GM12878 (cell line): ENCODE results near the gene BNC2. TPM values are rescaled to one million over a fixed set of nuclear protein-coding genes. Genes with fewer than 3 reads are reported as not detected.

Experiments used
- ATAC-seq: fragments of 200-7000 bp; cut with Tn5 transposase; 3 replicates; pipeline ENCODE4 v1.9.1; 2020; ENCODE audit warnings: mild to moderate bottlenecking, moderate library complexity
- BruUV-seq: library from RNA; stranded (reverse); fragments of 400-500 nt; replicated peaks from 2 replicates; lab custom pipeline; 2021; lab: Mats Ljungman, UMichigan
- CTCF ChIA-PET: fragments of 300-600 bp; sonication (Branson Sonifier 250); formaldehyde crosslinking; extraction: SDS; loops from one replicate; lab custom pipeline; 2021; ENCODE audit warnings: inconsistent platforms; lab: Yijun Ruan, JAX
- POLR2A ChIA-PET: fragments of 350-600 bp; formaldehyde crosslinking; extraction: SDS; loops from one replicate; lab custom pipeline; 2021; ENCODE audit warnings: inconsistent platforms; lab: Charles Lee
- RAD21 ChIA-PET: fragments of 300-600 bp; sonication (Branson Sonifier 250); formaldehyde crosslinking; loops from one replicate; lab custom pipeline; 2023; ENCODE audit warnings: antibody characterized with exemption; ENCODE audit not compliant: unreplicated experiment; lab: Charles Lee
- SMC1A ChIA-PET: fragments of 300-600 bp; sonication (Branson Sonifier 250); formaldehyde crosslinking; loops from one replicate; lab custom pipeline; 2023; ENCODE audit not compliant: unreplicated experiment, uncharacterized antibody; lab: Charles Lee
- DNase-seq: peaks from one replicate; pipeline ENCODE4 v3.0.0-alpha.2; 2011; ENCODE audit warnings: low read depth, low spot score
- FAIRE-seq: peaks from 3 replicates; lab custom pipeline; 2011; peaks lifted over from hg19 to GRCh38; lab: Jason Lieb, UNC
- H2AFZ ChIP-seq: 2 replicates; pipeline ENCODE4 v1.6.0; 2011; ENCODE audit warnings: low read depth, low read length, control low read depth; ENCODE audit not compliant: control insufficient read depth
- H3K27ac ChIP-seq: 2 replicates; pipeline ENCODE4 v1.5.1; 2011; ENCODE audit warnings: control low read depth; ENCODE audit not compliant: control insufficient read depth, insufficient read depth
- H3K27me3 ChIP-seq, 2 experiments: replicated peaks in 1 of 2; 2 replicates each; pipeline versions ENCODE4 v1.6.0 to v1.6.1; 2011; ENCODE audit warnings: low read length in 1 of 2; ENCODE audit not compliant: control insufficient read depth in 2 of 2, insufficient read depth in 2 of 2
- H3K36me3 ChIP-seq, 2 experiments: 2 replicates each; pipeline ENCODE4 v1.5.1; 2011; ENCODE audit warnings: low read length in 1 of 2; ENCODE audit not compliant: control insufficient read depth in 2 of 2, insufficient read depth in 2 of 2
- H3K4me1 ChIP-seq: 2 replicates; pipeline ENCODE4 v1.6.1; 2011; ENCODE audit warnings: mild to moderate bottlenecking, low read length, moderate library complexity, mixed read lengths; ENCODE audit not compliant: control insufficient read depth, insufficient read depth
- H3K4me2 ChIP-seq: 2 replicates; pipeline ENCODE4 v1.6.0; 2011; ENCODE audit warnings: control low read depth; ENCODE audit not compliant: control insufficient read depth, insufficient read depth
- H3K4me3 ChIP-seq: fragments of 200-600 bp; sonication (generic); 2 replicates; pipeline ENCODE4 v1.5.1; 2016
- H3K79me2 ChIP-seq: 2 replicates; pipeline ENCODE4 v1.6.0; 2011; ENCODE audit warnings: low read length; ENCODE audit not compliant: control insufficient read depth, insufficient read depth
- H3K9ac ChIP-seq: 2 replicates; pipeline ENCODE4 v1.8.0; 2011; ENCODE audit warnings: low read length, control low read depth, mixed read lengths; ENCODE audit not compliant: control insufficient read depth, insufficient read depth
- H3K9me3 ChIP-seq: replicated peaks from 3 replicates; pipeline ENCODE4 v1.5.1; 2011; ENCODE audit warnings: mild to moderate bottlenecking, low read length; ENCODE audit not compliant: control insufficient read depth, insufficient read depth
- H4K20me1 ChIP-seq: 2 replicates; pipeline ENCODE4 v1.6.0; 2011; ENCODE audit not compliant: control insufficient read depth, insufficient read depth
- BCL11A ChIP-seq: IDR thresholded peaks from 2 replicates; pipeline ENCODE4 v1.6.1; 2011; ENCODE audit warnings: low read depth, low read length
- BMI1 ChIP-seq: fragments of 450-650 bp; IDR thresholded peaks from 2 replicates; pipeline ENCODE4 v1.6.1; 2016; ENCODE audit warnings: mild to moderate bottlenecking, moderate library complexity, borderline replicate concordance
- BRCA1 ChIP-seq: IDR thresholded peaks from 2 replicates; pipeline ENCODE4 v1.6.1; 2011; ENCODE audit warnings: low read depth, low read length, improper control_type of control experiment
- CBX5 ChIP-seq: sonication (generic); IDR thresholded peaks from 2 replicates; pipeline ENCODE4 v1.6.1; 2016; ENCODE audit warnings: low read depth, moderate library complexity, mild to moderate bottlenecking, inconsistent platforms
- CEBPB ChIP-seq, 2 experiments: fragments of 150-350 bp in 1 of 2; IDR thresholded peaks; 2 replicates each; pipeline ENCODE4 v1.6.1; 2012 to 2014; ENCODE audit warnings: low read depth in 2 of 2, low read length in 2 of 2, borderline replicate concordance in 1 of 2, inconsistent platforms in 1 of 2
- CHD1 ChIP-seq: IDR thresholded peaks from 2 replicates; pipeline ENCODE4 v1.6.1; 2012; ENCODE audit warnings: low read depth, low read length, improper control_type of control experiment
- FOXK2 ChIP-seq: fragments of 450-650 bp; IDR thresholded peaks from 2 replicates; pipeline ENCODE4 v1.6.1; 2017; ENCODE audit warnings: mild to moderate bottlenecking, moderate library complexity
- HDAC6 ChIP-seq: fragments of 200-600 bp; sonication (generic); IDR thresholded peaks from one replicate; pipeline ENCODE4 v1.8.0; 2017; ENCODE audit warnings: antibody characterized with exemption; ENCODE audit not compliant: unreplicated experiment
- JUND ChIP-seq: IDR thresholded peaks from 2 replicates; pipeline ENCODE4 v1.6.1; 2012; ENCODE audit warnings: low read depth, mild to moderate bottlenecking, low read length, improper control_type of control experiment, moderate library complexity
- NFIC ChIP-seq: IDR thresholded peaks from 2 replicates; pipeline ENCODE4 v1.6.1; 2012; ENCODE audit warnings: low read depth, mild to moderate bottlenecking, inconsistent platforms, low read length, moderate library complexity
- NFXL1 ChIP-seq: fragments of 450-650 bp; IDR thresholded peaks from 2 replicates; pipeline ENCODE4 v1.6.1; 2017; ENCODE audit warnings: antibody characterized with exemption, mild to moderate bottlenecking, borderline replicate concordance
- PAX8 ChIP-seq: fragments of 450-650 bp; IDR thresholded peaks from 2 replicates; pipeline ENCODE4 v1.6.1; 2017; ENCODE audit warnings: mild to moderate bottlenecking, moderate library complexity
- POLR2AphosphoS2 ChIP-seq: IDR thresholded peaks from 2 replicates; pipeline ENCODE4 v1.6.1; 2011; ENCODE audit warnings: low read depth, mild to moderate bottlenecking, low read length, improper control_type of control experiment, moderate library complexity
- RB1 ChIP-seq: fragments of 450-650 bp; formaldehyde crosslinking; IDR thresholded peaks from 2 replicates; pipeline ENCODE4 v1.6.1; 2017; ENCODE audit warnings: mild to moderate bottlenecking, borderline replicate concordance
- SPI1 ChIP-seq: IDR thresholded peaks from 2 replicates; pipeline ENCODE4 v1.6.1; 2011; ENCODE audit warnings: low read depth, mild to moderate bottlenecking, low read length, moderate library complexity, borderline replicate concordance; ENCODE audit not compliant: insufficient read depth
- ZBTB4 ChIP-seq: fragments of 450-650 bp; formaldehyde crosslinking; IDR thresholded peaks from 2 replicates; pipeline ENCODE4 v1.4.0; 2022; ENCODE audit warnings: mild to moderate bottlenecking, moderate library complexity
- ZNF622 ChIP-seq: fragments of 450-650 bp; IDR thresholded peaks from 2 replicates; pipeline ENCODE4 v1.6.1; 2017; ENCODE audit warnings: mild to moderate bottlenecking, inconsistent platforms
- ZZZ3 ChIP-seq: IDR thresholded peaks from 2 replicates; pipeline ENCODE4 v1.6.1; 2011; ENCODE audit warnings: low read depth; ENCODE audit not compliant: control insufficient read depth, insufficient read length
- WGBS: methylation state at CpG from one replicate; pipeline ENCODE4 v1.1.6; 2016; ENCODE audit warnings: low lambda C conversion rate; ENCODE audit not compliant: insufficient replicate concordance, insufficient coverage; ENCODE audit errors: missing lambda C conversion rate; 5-methylcytosine and 5-hydroxymethylcytosine counted together
- in situ Hi-C: fragments of 300-500 bp; cut with MboI; formaldehyde crosslinking; loops from 9 replicates; pipeline ENCODE4 v1.14.3; 2018; ENCODE audit warnings: mixed read lengths
- intact Hi-C: fragments of 100-400 bp; cut with micrococcal nuclease; formaldehyde crosslinking; loops from one replicate; pipeline ENCODE4 v1.14.2; 2022; ENCODE audit not compliant: unreplicated experiment
- polyA plus RNA-seq, 11 experiments: library from polyadenylated mRNA; depleted of rRNA in 4 of 11; unstranded in 6 of 11; stranded (reverse) in 5 of 11; fragments of >200 nt; fragmentation: Nextera tagmentation in 4 of 11; fragmentation: Illumina TruSeq in 1 of 11; extraction: Ambion mirVana in 4 of 11; extraction: Trizol in 1 of 11; gene quantifications; 1 replicate in 1 of 11; 2 replicates in 10 of 11; pipeline versions ENCODE4 v1.2.1 to v1.2.3, GENCODE V29; 2011 to 2016; ENCODE audit warnings: inconsistent platforms in 2 of 11, missing spikeins in 2 of 11, low read depth in 1 of 11
- total RNA-seq, 4 experiments: library from RNA; depleted of rRNA in 3 of 4; stranded (reverse); fragments of >200 nt in 3 of 4; fragmentation: Illumina TruSeq in 1 of 4; extraction: Trizol in 1 of 4; gene quantifications; 2 replicates each; pipeline versions ENCODE4 v1.2.1 to v1.2.3, GENCODE V29; 2013 to 2021

Gene BNC2
- total and polyA plus RNA-seq, 10 of the 15 experiments (the other 5 are each of a cell fraction or from before 2014, with no cell fraction given): 0.05 to 14.5 (median 0.26) TPM

GRCh38 chr9:16743375-16743774 is 127.1 kb downstream of the BNC2 start:
- no peaks in the 10 kb centered on the region for H4K20me1 ChIP-seq
- intact Hi-C loops (no loop called here), in situ Hi-C loops (no loop called here)
- no peak overlapping the region for H3K4me2 ChIP-seq
- 11% methylated on average over 4 of the region's 4 CpGs for WGBS
- H3K79me2 ChIP-seq: no peaks in the 10 kb centered on the region
- POLR2A ChIA-PET: no interaction called here
- SMC1A ChIA-PET: no interaction called here
- no TSS peak for BruUV-seq
- no peaks in the 10 kb centered on the region for H3K9me3 ChIP-seq
- CTCF ChIA-PET: interaction anchor here (1.0 kb wide), 1 partner anchor 17 kb away, joined by 3 read pairs; no protein-coding TSS in a partner anchor
- H3K4me3 ChIP-seq: no peak overlapping the region
- no peaks in the 10 kb centered on the region for H3K36me3 ChIP-seq
- no peaks in the 10 kb centered on the region for H3K27me3 ChIP-seq
- TF ChIP-seq BCL11A (no peak), POLR2AphosphoS2 (no peak)
- no peak overlapping the region for H3K27ac ChIP-seq
- H2AFZ ChIP-seq: no peak overlapping the region
- RAD21 ChIA-PET: no interaction called here
- FAIRE-seq (no peak), ATAC-seq (peak; percentile 63), DNase-seq (no peak)
- H3K9ac ChIP-seq: no peak overlapping the region
- H3K4me1 ChIP-seq: no peaks in the 10 kb centered on the region

GRCh38 chr9:16735001-16735400 is 135.5 kb downstream of the BNC2 start:
- in situ Hi-C loops: no loop called here
- H3K9me3 ChIP-seq: no peaks in the 10 kb centered on the region
- TF ChIP-seq ZZZ3 (no peak), NFIC (no peak), NFXL1 (no peak), FOXK2 (no peak), SPI1 (no peak), ZNF622 (no peak), JUND (no peak), ZBTB4 (CRISPR knock-in tag) (no peak), PAX8 (no peak), BMI1 (no peak), CEBPB (IDR thresholded peaks at IDR 0.05; ENCODE audit: borderline replicate concordance in 1 of 2, low read depth in 2 of 2, low read length in 2 of 2) (no peak), CBX5 (no peak), RB1 (no peak), BRCA1 (no peak), CHD1 (no peak), HDAC6 (no peak)
- TF ChIP-seq, all 136 proteins: peak for 0
- Histone ChIP-seq H2AFZ (no peak overlapping the region), H3K9ac (no peak overlapping the region), H3K4me3 (no peak overlapping the region), H3K4me1 (no peaks in the 10 kb centered on the region), H4K20me1 (no peaks in the 10 kb centered on the region), H3K36me3 (no peaks in the 10 kb centered on the region), H3K4me2 (no peak overlapping the region), H3K27ac (no peak overlapping the region), H3K27me3 (no peaks in the 10 kb centered on the region), H3K79me2 (no peaks in the 10 kb centered on the region)
- DNase-seq: no peak
- intact Hi-C loops: no loop called here
- no TSS peak for BruUV-seq
- ATAC-seq: no peak
- ChIA-PET SMC1A (no interaction called here), RAD21 (no interaction called here), CTCF (interaction anchor here (1.1 kb wide), 1 partner anchor 9 kb away, joined by 4 read pairs; no protein-coding TSS in a partner anchor), POLR2A (no interaction called here)
- no peak for FAIRE-seq
